HCT116 (cell line): Measurements from ENCODE around the gene PTPRA. TPM values are rescaled to one million over a fixed set of nuclear protein-coding genes. Genes with fewer than 3 reads are reported as not detected.

Source experiments
- ATAC-seq: fragments of 200-7000 bp; cut with Tn5 transposase; 2 replicates; pipeline ENCODE4 v1.9.1; 2020; ENCODE audit warnings: mild to moderate bottlenecking, moderate library complexity
- BruUV-seq: library from RNA; stranded (reverse); fragments of 400-500 nt; replicated peaks from 2 replicates; lab custom pipeline; 2021; lab: Mats Ljungman, UMichigan
- CTCF ChIA-PET: fragments of 300-600 bp; sonication (Branson Sonifier 250); formaldehyde crosslinking; loops from one replicate; lab custom pipeline; 2021; ENCODE audit warnings: antibody characterized with exemption; lab: Charles Lee
- POLR2A ChIA-PET: fragments of 300-600, 350-600 bp; sonication (Branson Sonifier 250); formaldehyde crosslinking; loops from one replicate; lab custom pipeline; 2021; ENCODE audit warnings: antibody characterized with exemption; lab: Charles Lee
- RAD21 ChIA-PET, 2 experiments: fragments of 300-600 bp; sonication (Branson Sonifier 250); formaldehyde crosslinking; loops; one replicate each; lab custom pipeline; 2023; ENCODE audit warnings: low total read pairs in 2 of 2; ENCODE audit not compliant: uncharacterized antibody in 2 of 2, unreplicated experiment in 2 of 2, low non-redundant PET in 1 of 2; lab: Charles Lee
- DNase-seq: peaks from one replicate; pipeline ENCODE4 v3.0.0-alpha.2; 2010; ENCODE audit warnings: low read depth, low spot score
- H2AFZ ChIP-seq: fragments of 200-600 bp; shearing (Covaris generic), sonication (generic); 2 replicates; pipeline ENCODE4 v1.6.1; 2017; ENCODE audit warnings: low read depth, mixed run types, mixed read lengths, antibody characterized with exemption, low read length; ENCODE audit not compliant: poor library complexity, severe bottlenecking
- H3K27ac ChIP-seq: 2 replicates; pipeline ENCODE4 v1.5.1; 2012; ENCODE audit warnings: low read depth, low read length
- H3K27me3 ChIP-seq: fragments of 200-600 bp; sonication (generic); 2 replicates; pipeline ENCODE4 v1.6.1; 2016; ENCODE audit warnings: mixed run types, low read length, mixed read lengths; ENCODE audit not compliant: insufficient read depth
- H3K36me3 ChIP-seq, 2 experiments: fragments of 200-500 bp in 1 of 2; fragments of 200-600 bp in 1 of 2; sonication (Bioruptor generic) in 1 of 2; sonication (generic) in 1 of 2; 2 replicates each; pipeline versions ENCODE4 v1.5.1 to v1.6.1; 2014 to 2016; ENCODE audit warnings: low read length in 2 of 2, inconsistent platforms in 1 of 2, mixed read lengths in 1 of 2, mixed run types in 1 of 2; ENCODE audit not compliant: insufficient read depth in 2 of 2, control insufficient read depth in 1 of 2
- H3K4me1 ChIP-seq, 2 experiments: fragments of 200-600 bp in 1 of 2; sonication (generic) in 1 of 2; 2 replicates each; pipeline versions ENCODE4 v1.5.1 to v1.6.1; 2012 to 2017; ENCODE audit warnings: low read length in 2 of 2, inconsistent platforms in 1 of 2, mild to moderate bottlenecking in 1 of 2, mixed read lengths in 1 of 2, mixed run types in 1 of 2, moderate library complexity in 1 of 2; ENCODE audit not compliant: insufficient read depth in 2 of 2, control insufficient read depth in 1 of 2
- H3K4me2 ChIP-seq: fragments of 200-600 bp; sonication (generic); 2 replicates; pipeline ENCODE4 v1.6.1; 2017; ENCODE audit warnings: mixed run types, low read length, mixed read lengths
- H3K4me3 ChIP-seq, 2 experiments: fragments of 200-600 bp in 1 of 2; sonication (generic) in 1 of 2; replicated peaks in 1 of 2; 2 replicates each; pipeline ENCODE4 v1.5.1; 2011 to 2016; ENCODE audit warnings: low read length in 2 of 2, control low read depth in 1 of 2, low read depth in 1 of 2, mild to moderate bottlenecking in 1 of 2, mixed read lengths in 1 of 2, mixed run types in 1 of 2
- H3K79me2 ChIP-seq: fragments of 200-600 bp; sonication (generic); 2 replicates; pipeline ENCODE4 v1.6.1; 2017; ENCODE audit warnings: mild to moderate bottlenecking, mixed run types, low read length, moderate library complexity, mixed read lengths; ENCODE audit not compliant: insufficient read depth
- H3K9ac ChIP-seq: fragments of 200-600 bp; sonication (generic); 2 replicates; pipeline ENCODE4 v1.6.1; 2016; ENCODE audit warnings: low read length, mixed read lengths
- H3K9me2 ChIP-seq: fragments of 200-600 bp; sonication (generic), shearing (Covaris generic); 2 replicates; pipeline ENCODE4 v1.6.1; 2017; ENCODE audit warnings: mixed run types, mild to moderate bottlenecking, moderate library complexity; ENCODE audit not compliant: insufficient read depth
- H3K9me3 ChIP-seq, 2 experiments: fragments of 200-500 bp in 1 of 2; fragments of 200-600 bp in 1 of 2; sonication (Bioruptor generic) in 1 of 2; sonication (generic) in 1 of 2; 2 replicates each; pipeline ENCODE4 v1.6.1; 2014 to 2017; ENCODE audit warnings: low read length in 2 of 2, mixed read lengths in 2 of 2, inconsistent platforms in 1 of 2, low read depth in 1 of 2, mild to moderate bottlenecking in 1 of 2, mixed run types in 1 of 2, moderate library complexity in 1 of 2; ENCODE audit not compliant: control insufficient read depth in 1 of 2, insufficient read depth in 1 of 2
- H4K20me1 ChIP-seq: fragments of 200-600 bp; sonication (generic), shearing (Covaris generic); 2 replicates; pipeline ENCODE4 v1.6.1; 2017; ENCODE audit warnings: mixed run types, mild to moderate bottlenecking, moderate library complexity; ENCODE audit not compliant: insufficient read depth
- CBX3 ChIP-seq: IDR thresholded peaks from 2 replicates; pipeline ENCODE4 v1.6.1; 2012; ENCODE audit warnings: low read depth
- EGR1 ChIP-seq: IDR thresholded peaks from 2 replicates; pipeline ENCODE4 v1.6.1; 2012; ENCODE audit warnings: low read depth
- EZH2 ChIP-seq: fragments of 200-600 bp; sonication (generic); IDR thresholded peaks from 2 replicates; pipeline ENCODE4 v1.6.1; 2017; ENCODE audit warnings: antibody characterized with exemption, mixed run types
- FOSL1 ChIP-seq: IDR thresholded peaks from 2 replicates; pipeline ENCODE4 v1.6.1; 2012; ENCODE audit warnings: low read depth
- POLR2A ChIP-seq: IDR thresholded peaks from 2 replicates; pipeline ENCODE4 v1.7.0; 2011; ENCODE audit warnings: borderline replicate concordance; ENCODE audit not compliant: insufficient read depth, insufficient read length; ENCODE audit errors: extremely low read depth
- POLR2AphosphoS5 ChIP-seq: IDR thresholded peaks from 2 replicates; pipeline ENCODE4 v1.6.1; 2011; ENCODE audit warnings: mild to moderate bottlenecking, low read depth, low read length, moderate library complexity
- RAD21 ChIP-seq: IDR thresholded peaks from 2 replicates; pipeline ENCODE4 v1.6.1; 2012; ENCODE audit warnings: low read depth, mild to moderate bottlenecking
- SIN3A ChIP-seq: IDR thresholded peaks from 2 replicates; pipeline ENCODE4 v1.6.1; 2012; ENCODE audit warnings: low read depth
- SP1 ChIP-seq: IDR thresholded peaks from 2 replicates; pipeline ENCODE4 v1.6.1; 2012; ENCODE audit warnings: low read depth
- TCF7L2 ChIP-seq: IDR thresholded peaks from 2 replicates; pipeline ENCODE4 v1.7.0; 2011; ENCODE audit warnings: borderline replicate concordance, inconsistent platforms; ENCODE audit not compliant: insufficient read depth, insufficient read length; ENCODE audit errors: extremely low read depth
- ZFX ChIP-seq: fragments of 450-650 bp; IDR thresholded peaks from 2 replicates; pipeline ENCODE4 v1.6.1; 2017
- ZNF274 ChIP-seq: fragments of 200-500 bp; sonication (Bioruptor generic); IDR thresholded peaks from 2 replicates; pipeline ENCODE4 v1.6.1; 2014; ENCODE audit warnings: mild to moderate bottlenecking, low read depth, low read length, inconsistent platforms
- intact Hi-C: fragments of 100-400 bp; cut with micrococcal nuclease; formaldehyde crosslinking; loops from 2 replicates; pipeline ENCODE4 v1.10.0; 2022
- total RNA-seq: library from RNA; stranded (reverse); gene quantifications from one replicate; pipeline ENCODE4 v1.2.1, GENCODE V29; 2021; ENCODE audit not compliant: unreplicated experiment
- TF ChIP-seq, protein P1 (sequence below), 3 experiments: fragments of 200-600 bp in 1 of 3; sonication (generic) in 1 of 3; IDR thresholded peaks in 2 of 3; conservative IDR thresholded peaks in 1 of 3; 2 replicates each; pipeline ENCODE4 v1.5.1; 2012 to 2017; ENCODE audit warnings: low read depth in 2 of 3, low read length in 2 of 3, antibody characterized with exemption in 1 of 3, borderline replicate concordance in 1 of 3, control low read depth in 1 of 3, mild to moderate bottlenecking in 1 of 3, mixed read lengths in 1 of 3, mixed run types in 1 of 3, moderate library complexity in 1 of 3; ENCODE audit not compliant: insufficient read depth in 1 of 3

PTPRA gene
- total RNA-seq, 1 experiment from 2014 or later: 44.6 TPM

DNA sequence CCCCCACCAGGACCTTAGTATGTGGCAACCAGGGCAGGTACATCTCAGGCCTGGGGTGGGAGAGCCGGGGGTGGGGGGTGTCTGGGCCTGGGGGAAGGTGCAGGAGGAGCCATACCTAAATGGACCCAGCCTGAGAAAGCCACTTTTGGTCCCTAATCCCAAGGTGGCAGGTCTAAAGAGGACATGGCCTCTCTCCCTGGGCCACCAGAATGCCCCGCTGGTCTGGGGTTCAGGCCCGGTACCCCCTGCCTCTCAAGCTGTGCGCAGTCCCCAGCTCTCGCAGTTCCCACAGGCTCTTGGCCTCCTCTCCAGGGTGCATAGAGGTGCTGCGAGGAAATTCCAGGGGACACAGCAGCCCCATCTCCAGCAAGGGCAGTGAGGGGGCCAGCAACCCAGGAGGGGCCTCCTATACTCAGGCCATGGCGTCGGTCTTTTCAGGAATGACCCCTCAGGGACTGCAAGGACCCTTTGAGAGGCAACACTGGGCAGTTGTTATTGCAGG lies 212.3 kb downstream of the PTPRA start:
- H3K27ac ChIP-seq: no peak overlapping the region
- H3K9ac ChIP-seq: no peak overlapping the region
- H3K4me3 ChIP-seq: no peak overlapping the region
- no peaks in the 10 kb centered on the region for H3K27me3 ChIP-seq
- intact Hi-C loops: no loop called here
- peaks cover 0 to 7% of the 10 kb centered on the region in 2 experiments; a peak in 2 of 4 replicates for H3K4me1 ChIP-seq
- H3K4me2 ChIP-seq: no peak overlapping the region
- ChIA-PET RAD21 (no interaction called here), CTCF (interaction anchor here (0.6 kb wide), 1 partner anchor 32 kb away, joined by 3 read pairs; no protein-coding TSS in a partner anchor), POLR2A (no interaction called here)
- H3K9me3 ChIP-seq: no peaks in the 10 kb centered on the region
- H4K20me1 ChIP-seq: no peaks in the 10 kb centered on the region
- H3K79me2 ChIP-seq: no peaks in the 10 kb centered on the region
- H2AFZ ChIP-seq: no peak overlapping the region
- no peaks in the 10 kb centered on the region for H3K36me3 ChIP-seq
- DNase-seq: no peak
- ATAC-seq: no peak
- BruUV-seq: no TSS peak
- TF ChIP-seq, protein P1, sequence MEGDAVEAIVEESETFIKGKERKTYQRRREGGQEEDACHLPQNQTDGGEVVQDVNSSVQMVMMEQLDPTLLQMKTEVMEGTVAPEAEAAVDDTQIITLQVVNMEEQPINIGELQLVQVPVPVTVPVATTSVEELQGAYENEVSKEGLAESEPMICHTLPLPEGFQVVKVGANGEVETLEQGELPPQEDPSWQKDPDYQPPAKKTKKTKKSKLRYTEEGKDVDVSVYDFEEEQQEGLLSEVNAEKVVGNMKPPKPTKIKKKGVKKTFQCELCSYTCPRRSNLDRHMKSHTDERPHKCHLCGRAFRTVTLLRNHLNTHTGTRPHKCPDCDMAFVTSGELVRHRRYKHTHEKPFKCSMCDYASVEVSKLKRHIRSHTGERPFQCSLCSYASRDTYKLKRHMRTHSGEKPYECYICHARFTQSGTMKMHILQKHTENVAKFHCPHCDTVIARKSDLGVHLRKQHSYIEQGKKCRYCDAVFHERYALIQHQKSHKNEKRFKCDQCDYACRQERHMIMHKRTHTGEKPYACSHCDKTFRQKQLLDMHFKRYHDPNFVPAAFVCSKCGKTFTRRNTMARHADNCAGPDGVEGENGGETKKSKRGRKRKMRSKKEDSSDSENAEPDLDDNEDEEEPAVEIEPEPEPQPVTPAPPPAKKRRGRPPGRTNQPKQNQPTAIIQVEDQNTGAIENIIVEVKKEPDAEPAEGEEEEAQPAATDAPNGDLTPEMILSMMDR (IDR thresholded peaks at IDR 0.05 in 2 of 3, conservative IDR thresholded peaks at IDR 0.05 in 1 of 3; ENCODE audit: borderline replicate concordance in 1 of 3, insufficient read depth in 1 of 3, low read depth in 2 of 3, low read length in 2 of 3): no peak
- TF ChIP-seq EGR1 (no peak), TCF7L2 (no peak), RAD21 (no peak), SP1 (no peak), POLR2AphosphoS5 (no peak), ZNF274 (no peak), SIN3A (no peak), ZFX (no peak), CBX3 (no peak), POLR2A (no peak), FOSL1 (no peak), EZH2 (no peak)
- H3K9me2 ChIP-seq: no peaks in the 10 kb centered on the region
